ENCODE results near the gene PDIA4. TPM values are rescaled to one million over a fixed set of nuclear protein-coding genes. Genes with fewer than 3 reads are reported as not detected.

The PDIA4 gene
- total RNA-seq, 1 experiment from 2014 or later = 341 TPM

DNA sequence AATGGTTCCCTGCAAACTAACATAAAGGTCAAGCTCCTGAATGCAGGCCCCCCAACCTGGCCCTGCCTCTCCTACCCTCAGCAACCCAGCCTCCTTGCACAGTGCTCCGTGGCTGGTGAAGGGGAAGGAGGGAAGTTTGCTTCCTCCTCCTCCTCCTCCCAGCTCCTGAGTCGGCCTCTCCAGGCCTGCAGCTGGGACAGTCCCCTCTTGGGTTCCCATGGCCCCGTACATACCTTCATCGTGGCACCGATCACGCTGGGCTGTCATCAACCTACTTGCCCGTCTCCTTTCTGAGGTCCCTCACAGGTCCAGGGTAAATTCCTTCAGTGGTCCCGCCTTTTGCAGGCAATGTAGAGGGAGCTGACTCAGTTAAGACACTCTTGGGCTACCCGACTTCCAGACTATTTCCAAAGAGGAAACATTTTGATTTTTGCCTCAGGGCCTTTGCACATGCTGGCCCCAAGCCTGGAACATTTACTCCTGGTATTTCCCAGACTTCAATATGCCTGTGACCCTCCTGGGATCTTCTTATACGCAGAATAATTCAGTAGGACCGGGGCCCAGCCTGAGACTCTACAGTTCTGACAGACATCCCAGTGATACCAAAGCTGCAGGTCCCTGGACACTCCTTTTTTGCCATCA is 26.8 kb downstream of the PDIA4 start:
- POLR2A ChIA-PET = no interaction called here
- CTCF ChIA-PET = interaction anchor here (0.6 to 1.1 kb wide), 2 partner anchors 145 to 175 kb away, joined by 3 read pairs; no protein-coding TSS in a partner anchor
- H3K9me3 Mint-ChIP-seq = no peaks in the 10 kb centered on the region
- no peak for ATAC-seq
- H3K4me1 Mint-ChIP-seq = no peaks in the 10 kb centered on the region
- no peak for DNase-seq (ENCODE audit: low spot score)
- no peak overlapping the region for H3K4me3 Mint-ChIP-seq
- H3K27ac Mint-ChIP-seq = peak overlapping the region; percentile 4; the same call in 1 of the 2 replicates
- no peaks in the 10 kb centered on the region for H3K27me3 Mint-ChIP-seq (ENCODE audit: low read depth)
- H3K36me3 Mint-ChIP-seq = peaks cover 44% of the 10 kb centered on the region
- TF ChIP-seq, protein P1, sequence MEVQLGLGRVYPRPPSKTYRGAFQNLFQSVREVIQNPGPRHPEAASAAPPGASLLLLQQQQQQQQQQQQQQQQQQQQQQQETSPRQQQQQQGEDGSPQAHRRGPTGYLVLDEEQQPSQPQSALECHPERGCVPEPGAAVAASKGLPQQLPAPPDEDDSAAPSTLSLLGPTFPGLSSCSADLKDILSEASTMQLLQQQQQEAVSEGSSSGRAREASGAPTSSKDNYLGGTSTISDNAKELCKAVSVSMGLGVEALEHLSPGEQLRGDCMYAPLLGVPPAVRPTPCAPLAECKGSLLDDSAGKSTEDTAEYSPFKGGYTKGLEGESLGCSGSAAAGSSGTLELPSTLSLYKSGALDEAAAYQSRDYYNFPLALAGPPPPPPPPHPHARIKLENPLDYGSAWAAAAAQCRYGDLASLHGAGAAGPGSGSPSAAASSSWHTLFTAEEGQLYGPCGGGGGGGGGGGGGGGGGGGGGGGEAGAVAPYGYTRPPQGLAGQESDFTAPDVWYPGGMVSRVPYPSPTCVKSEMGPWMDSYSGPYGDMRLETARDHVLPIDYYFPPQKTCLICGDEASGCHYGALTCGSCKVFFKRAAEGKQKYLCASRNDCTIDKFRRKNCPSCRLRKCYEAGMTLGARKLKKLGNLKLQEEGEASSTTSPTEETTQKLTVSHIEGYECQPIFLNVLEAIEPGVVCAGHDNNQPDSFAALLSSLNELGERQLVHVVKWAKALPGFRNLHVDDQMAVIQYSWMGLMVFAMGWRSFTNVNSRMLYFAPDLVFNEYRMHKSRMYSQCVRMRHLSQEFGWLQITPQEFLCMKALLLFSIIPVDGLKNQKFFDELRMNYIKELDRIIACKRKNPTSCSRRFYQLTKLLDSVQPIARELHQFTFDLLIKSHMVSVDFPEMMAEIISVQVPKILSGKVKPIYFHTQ (CRISPR knock-in tag; IDR thresholded peaks at IDR 0.05) = 0 out of 2 replicates have a peak, but pooled peaks have one; percentile 26
- TF ChIP-seq, protein P2, sequence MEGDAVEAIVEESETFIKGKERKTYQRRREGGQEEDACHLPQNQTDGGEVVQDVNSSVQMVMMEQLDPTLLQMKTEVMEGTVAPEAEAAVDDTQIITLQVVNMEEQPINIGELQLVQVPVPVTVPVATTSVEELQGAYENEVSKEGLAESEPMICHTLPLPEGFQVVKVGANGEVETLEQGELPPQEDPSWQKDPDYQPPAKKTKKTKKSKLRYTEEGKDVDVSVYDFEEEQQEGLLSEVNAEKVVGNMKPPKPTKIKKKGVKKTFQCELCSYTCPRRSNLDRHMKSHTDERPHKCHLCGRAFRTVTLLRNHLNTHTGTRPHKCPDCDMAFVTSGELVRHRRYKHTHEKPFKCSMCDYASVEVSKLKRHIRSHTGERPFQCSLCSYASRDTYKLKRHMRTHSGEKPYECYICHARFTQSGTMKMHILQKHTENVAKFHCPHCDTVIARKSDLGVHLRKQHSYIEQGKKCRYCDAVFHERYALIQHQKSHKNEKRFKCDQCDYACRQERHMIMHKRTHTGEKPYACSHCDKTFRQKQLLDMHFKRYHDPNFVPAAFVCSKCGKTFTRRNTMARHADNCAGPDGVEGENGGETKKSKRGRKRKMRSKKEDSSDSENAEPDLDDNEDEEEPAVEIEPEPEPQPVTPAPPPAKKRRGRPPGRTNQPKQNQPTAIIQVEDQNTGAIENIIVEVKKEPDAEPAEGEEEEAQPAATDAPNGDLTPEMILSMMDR (IDR thresholded peaks at IDR 0.05) = no peak

DNA sequence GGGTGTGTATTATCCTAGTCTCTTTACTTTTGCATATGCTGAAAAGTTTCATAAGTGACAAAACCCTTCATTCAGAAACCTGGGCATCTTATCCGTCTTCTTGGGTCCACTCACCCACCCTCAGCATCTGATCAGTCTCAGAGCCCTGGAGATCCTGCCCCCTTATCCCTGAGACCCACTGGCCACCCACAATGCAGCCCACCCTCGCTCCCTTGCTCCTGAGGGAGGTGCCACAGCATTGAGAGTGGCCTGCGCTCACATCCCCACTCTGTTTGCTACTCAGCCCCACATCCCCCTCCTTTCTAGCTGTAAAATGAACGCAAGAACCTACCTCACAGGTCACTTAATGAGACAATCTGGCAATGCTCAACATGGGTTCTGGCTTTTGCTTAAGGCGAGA is 27.3 kb downstream of the PDIA4 start:
- TF ChIP-seq, protein P1 (CRISPR knock-in tag; IDR thresholded peaks at IDR 0.05) = 0 out of 2 replicates have a peak, but pooled peaks have one; percentile 32
- TF ChIP-seq ATF2 (CRISPR knock-in tag; IDR thresholded peaks at IDR 0.05; ENCODE audit: borderline replicate concordance, low read depth) = no peak
- H3K27me3 Mint-ChIP-seq (ENCODE audit: low read depth) = no peaks in the 10 kb centered on the region

DNA sequence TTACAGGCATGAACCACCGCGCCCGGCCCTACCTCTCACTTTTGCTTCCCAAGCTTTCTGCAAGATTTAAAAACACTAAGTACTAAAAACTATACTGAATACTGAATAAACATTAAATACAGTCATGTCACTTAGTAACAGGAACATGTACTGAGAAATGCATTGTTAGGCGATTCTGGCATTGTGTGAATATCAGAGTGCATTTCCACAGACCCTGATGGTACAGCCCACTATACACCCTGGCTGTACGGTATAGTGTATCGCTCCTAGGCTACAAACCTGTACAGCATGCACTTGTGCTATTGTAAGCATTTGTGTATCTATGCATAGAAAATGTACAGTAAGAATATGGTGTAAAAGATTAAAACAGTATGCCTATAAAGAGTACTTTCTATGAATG is 29.1 kb downstream of the PDIA4 start:
- no peak for ATAC-seq
- Mint-ChIP-seq H3K4me3 (no peak overlapping the region), H3K27me3 (ENCODE audit: low read depth) (no peaks in the 10 kb centered on the region), H3K36me3 (peaks cover 23% of the 10 kb centered on the region), H3K9me3 (no peaks in the 10 kb centered on the region), H3K4me1 (no peaks in the 10 kb centered on the region), H3K27ac (no peak overlapping the region)
- ChIA-PET CTCF (interaction anchor here (1.0 kb wide), 1 partner anchor 72 kb away, joined by 3 read pairs; no protein-coding TSS in a partner anchor), POLR2A (no interaction called here)
- DNase-seq (ENCODE audit: low spot score) = no peak
- TF ChIP-seq IRF2 (CRISPR knock-in tag; IDR thresholded peaks at IDR 0.05; ENCODE audit: borderline replicate concordance, low read depth) (no peak), NFE2L1 (CRISPR knock-in tag; IDR thresholded peaks at IDR 0.05) (no peak), RORB (CRISPR knock-in tag; IDR thresholded peaks at IDR 0.05) (no peak), KAT7 (CRISPR knock-in tag; IDR thresholded peaks at IDR 0.05; ENCODE audit: borderline replicate concordance) (no peak), SOX15 (CRISPR knock-in tag; IDR thresholded peaks at IDR 0.05) (no peak), ZBTB43 (CRISPR knock-in tag; IDR thresholded peaks at IDR 0.05) (no peak), ZNF317 (CRISPR knock-in tag; IDR thresholded peaks at IDR 0.05; ENCODE audit: borderline replicate concordance, low read depth) (no peak), ZNF416 (CRISPR knock-in tag; IDR thresholded peaks at IDR 0.05) (no peak)
- TF ChIP-seq, protein P3, sequence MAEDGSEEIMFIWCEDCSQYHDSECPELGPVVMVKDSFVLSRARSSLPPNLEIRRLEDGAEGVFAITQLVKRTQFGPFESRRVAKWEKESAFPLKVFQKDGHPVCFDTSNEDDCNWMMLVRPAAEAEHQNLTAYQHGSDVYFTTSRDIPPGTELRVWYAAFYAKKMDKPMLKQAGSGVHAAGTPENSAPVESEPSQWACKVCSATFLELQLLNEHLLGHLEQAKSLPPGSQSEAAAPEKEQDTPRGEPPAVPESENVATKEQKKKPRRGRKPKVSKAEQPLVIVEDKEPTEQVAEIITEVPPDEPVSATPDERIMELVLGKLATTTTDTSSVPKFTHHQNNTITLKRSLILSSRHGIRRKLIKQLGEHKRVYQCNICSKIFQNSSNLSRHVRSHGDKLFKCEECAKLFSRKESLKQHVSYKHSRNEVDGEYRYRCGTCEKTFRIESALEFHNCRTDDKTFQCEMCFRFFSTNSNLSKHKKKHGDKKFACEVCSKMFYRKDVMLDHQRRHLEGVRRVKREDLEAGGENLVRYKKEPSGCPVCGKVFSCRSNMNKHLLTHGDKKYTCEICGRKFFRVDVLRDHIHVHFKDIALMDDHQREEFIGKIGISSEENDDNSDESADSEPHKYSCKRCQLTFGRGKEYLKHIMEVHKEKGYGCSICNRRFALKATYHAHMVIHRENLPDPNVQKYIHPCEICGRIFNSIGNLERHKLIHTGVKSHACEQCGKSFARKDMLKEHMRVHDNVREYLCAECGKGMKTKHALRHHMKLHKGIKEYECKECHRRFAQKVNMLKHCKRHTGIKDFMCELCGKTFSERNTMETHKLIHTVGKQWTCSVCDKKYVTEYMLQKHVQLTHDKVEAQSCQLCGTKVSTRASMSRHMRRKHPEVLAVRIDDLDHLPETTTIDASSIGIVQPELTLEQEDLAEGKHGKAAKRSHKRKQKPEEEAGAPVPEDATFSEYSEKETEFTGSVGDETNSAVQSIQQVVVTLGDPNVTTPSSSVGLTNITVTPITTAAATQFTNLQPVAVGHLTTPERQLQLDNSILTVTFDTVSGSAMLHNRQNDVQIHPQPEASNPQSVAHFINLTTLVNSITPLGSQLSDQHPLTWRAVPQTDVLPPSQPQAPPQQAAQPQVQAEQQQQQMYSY (CRISPR knock-in tag; IDR thresholded peaks at IDR 0.05) = no peak

More for the DNA sequence above, 27.3 kb downstream of the PDIA4 start:
- ATAC-seq (no peak), DNase-seq (ENCODE audit: low spot score) (no peak)
- Mint-ChIP-seq H3K9me3 (no peaks in the 10 kb centered on the region), H3K36me3 (peaks cover 40% of the 10 kb centered on the region), H3K27ac (peak overlapping the region; percentile 4; the same call in 1 of the 2 replicates), H3K4me1 (no peaks in the 10 kb centered on the region), H3K4me3 (no peak overlapping the region)
- ChIA-PET CTCF (interaction anchor here (0.6 to 1.3 kb wide), 3 partner anchors 65 to 176 kb away, joined by 3 to 7 read pairs (median 3); no protein-coding TSS in a partner anchor), POLR2A (no interaction called here)
